Eye (tissue), 1 donor: Measurements from ENCODE around the gene SORCS2.

ENCODE experiments used
- DNase-seq: peaks from one replicate; pipeline ENCODE4 v3.0.0-alpha.2; 2015

Gene SORCS2

DNA sequence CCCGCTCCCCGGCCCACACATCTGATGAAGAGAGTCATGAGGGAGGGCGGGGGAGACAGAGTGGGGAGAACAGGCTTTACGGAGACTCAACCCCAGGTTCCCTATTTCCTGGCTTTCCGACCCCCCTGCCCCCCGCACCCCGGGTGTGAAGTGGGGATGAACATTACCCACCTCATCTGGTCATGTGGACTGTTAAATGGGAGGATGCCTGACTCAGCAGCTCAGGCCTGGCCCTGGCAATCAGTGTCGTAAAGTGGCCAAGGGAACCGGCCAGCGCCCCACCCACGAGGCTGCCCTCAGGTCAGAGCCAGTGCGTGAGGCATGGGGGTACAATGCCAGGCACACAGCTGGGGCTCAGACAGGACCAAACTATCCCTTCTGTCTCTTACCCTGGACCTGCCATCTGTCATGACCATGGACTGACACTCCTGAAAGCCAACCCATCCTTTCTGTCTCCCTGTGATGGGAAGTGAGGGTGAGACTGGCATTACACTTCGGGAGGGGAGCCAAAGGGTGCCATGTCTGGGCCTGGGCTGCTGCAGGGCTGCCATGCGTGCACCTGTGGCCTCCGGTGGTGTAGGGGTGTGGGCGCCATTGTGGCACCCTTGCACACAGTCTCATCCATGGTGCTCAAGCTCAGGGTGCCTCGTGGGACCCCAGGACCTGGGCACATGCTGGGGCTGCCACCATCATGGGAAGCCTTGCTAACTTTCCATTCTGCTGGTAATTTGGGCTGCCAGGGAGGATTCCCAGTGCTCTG lies 348.5 kb downstream of the SORCS2 start:
- no peak for DNase-seq

DNA sequence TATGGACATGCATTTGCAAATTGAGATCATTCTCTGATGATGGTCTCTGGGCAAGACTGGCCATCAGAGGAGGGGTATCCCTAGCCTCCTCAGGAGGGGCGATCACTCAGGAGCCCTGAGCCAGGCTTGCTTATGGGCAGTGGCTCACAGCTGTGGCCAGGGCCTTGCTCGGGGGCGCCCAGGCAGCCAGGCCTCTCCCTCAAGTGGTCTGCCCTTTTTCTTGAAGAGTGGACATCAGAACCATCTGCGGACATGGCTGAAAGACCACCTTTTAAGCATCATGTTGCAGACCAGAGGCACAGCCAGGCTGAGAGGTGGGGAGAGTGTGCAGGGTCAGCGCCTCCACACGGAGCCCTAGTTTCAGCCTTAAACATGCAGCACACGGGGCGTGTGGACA lies 349.1 kb downstream of the SORCS2 start:
- DNase-seq = no peak

DNA sequence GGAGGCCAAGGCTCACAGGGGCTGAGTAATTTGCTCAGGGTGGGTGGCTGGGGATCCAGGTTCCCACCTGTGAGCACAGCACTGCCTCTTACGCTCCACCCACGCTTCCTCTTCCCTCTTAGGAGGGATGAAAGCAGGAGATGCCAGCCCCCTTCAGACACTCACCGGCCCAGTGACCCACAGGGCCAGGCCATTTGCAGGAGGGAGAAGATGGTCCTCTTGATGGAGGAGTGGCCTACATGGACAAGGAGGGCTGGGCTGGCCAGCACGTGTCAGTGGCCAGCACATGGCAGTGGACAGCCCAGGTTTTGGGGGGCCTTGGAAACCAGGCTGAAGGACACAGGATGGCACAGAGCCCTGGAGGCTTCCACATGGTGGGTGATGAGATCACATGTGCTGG lies 350.4 kb downstream of the SORCS2 start:
- DNase-seq = no peak

DNA sequence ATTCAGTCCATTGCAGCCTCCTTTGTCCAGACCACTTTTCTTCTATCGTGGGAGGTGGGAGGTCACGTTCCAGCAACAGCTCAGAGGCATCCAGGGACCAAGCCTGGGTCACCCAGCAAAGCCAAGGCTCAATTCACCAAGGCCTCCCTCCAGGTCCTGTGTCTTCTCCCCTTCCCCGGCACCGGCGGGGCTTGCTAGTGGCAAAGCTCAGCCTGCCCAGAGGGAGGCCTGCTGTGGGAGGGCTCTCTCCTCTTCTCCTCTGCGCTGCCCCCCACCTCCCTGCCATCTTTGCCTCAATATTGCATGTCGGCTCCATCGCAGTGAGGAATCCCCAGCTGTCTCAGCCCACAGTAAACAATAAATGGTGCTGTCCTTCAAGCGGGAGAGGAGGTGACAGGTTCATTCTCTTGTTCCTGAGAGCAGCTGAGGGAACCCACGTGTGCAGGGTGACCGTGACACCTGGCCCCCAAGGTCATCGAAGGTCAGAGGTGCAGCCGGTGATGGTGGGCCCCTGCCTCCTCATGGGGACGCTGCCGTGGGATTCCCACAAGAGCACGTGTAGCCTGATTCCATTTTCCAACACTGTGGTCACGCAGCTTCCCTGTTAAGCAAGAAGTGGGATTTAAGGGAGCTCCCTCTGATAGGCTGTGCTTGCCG lies 353.9 kb downstream of the SORCS2 start:
- peak; percentile 61 for DNase-seq

- peak; percentile 35 for DNase-seq
Measured at GRCh38 chr4:7546809-7547367, 354.6 kb downstream of the SORCS2 start.

DNA sequence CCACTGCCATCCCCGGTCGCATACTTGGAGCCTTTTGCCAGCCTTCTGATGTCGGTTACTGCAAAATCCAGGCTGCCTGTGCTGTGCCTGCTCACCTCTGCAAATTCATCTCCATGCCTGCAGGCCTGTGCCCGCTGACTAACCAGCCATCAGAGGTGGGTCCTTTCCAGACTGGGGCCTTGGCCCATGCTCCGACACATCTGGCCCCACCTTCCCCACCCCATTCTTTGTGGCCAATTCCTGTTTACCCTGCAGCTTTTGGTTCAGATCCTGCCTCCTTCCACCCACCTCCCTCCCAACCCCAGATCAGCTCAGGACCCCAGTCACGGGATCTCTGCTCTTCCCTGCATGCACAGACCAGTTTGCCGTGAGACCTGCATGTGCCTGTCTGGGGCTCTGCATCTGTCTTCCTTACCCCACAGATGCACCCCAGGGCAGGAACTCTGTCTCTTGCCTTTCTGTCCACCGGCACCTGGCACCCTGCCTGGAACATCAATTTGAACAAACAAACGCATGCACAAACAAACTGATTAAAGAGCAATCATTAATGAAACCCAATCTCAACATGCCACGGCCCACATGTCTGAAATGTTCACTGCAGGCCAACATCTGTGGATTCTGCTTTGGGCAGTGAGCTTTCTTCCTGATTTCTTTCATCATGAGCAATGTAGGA lies 355.2 kb downstream of the SORCS2 start:
- DNase-seq = peak; percentile 44

DNA sequence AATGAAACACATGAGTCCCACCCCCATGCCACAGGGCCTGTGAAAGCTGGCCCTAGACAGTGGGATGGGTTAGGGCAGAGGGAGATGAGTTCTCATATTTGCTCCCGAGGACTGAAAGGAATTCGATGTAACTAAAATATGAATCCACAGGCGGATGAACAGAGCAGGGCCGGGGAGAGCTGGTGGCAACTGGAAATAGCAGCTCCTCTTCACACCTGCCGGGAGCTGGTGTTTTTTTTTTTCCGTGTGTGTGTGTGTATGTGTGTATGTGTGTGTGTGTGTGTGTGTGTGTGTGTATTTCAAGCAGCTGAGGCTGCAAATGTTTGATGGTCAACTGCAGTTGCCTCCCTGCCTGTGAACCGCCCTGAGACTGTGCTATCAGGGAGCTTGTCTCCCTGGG lies 357.5 kb downstream of the SORCS2 start:
- no peak for DNase-seq

DNA sequence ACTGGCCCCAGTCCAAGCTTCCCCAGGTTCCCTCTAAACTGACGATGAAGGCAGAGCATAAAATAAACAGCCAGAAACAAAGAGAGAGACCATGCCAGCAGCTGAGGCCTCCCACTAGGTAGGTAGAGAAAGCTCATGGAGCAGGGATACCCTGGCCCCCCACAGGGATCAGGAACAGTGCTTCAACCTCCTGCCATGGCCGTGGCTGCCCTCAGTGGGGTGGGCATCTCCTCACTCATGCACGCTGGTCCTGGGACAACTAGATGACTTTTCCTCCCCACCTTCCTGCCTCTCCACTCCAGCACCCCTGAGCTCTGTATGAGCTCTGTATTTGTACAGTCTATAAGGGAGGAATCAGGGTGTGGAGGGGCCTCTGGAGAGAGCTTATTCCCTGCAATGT lies 360.1 kb downstream of the SORCS2 start:
- no peak for DNase-seq

- DNase-seq = no peak
Measured at GRCh38 chr4:7553280-7553679, 360.9 kb downstream of the SORCS2 start.

DNA sequence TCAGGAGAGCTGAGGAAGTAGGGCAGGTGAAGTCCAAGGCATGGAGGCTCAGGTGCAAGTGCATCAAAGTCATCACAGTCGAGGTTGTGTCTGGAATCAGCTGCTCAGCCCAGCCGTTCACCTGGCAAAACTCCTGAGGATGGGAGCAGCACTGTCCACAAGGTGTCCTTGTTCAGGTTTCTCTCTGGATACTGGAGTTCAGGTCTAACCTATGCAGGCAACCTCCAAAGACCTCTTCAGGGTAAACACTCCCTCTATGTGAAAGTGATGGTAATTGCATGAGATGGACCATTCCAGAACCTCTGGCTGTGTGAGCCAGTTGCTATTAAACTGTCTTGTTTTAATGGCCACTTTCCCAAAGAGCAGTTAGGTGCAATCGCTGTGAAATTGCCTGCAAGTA lies 362.6 kb downstream of the SORCS2 start:
- no peak for DNase-seq

DNA sequence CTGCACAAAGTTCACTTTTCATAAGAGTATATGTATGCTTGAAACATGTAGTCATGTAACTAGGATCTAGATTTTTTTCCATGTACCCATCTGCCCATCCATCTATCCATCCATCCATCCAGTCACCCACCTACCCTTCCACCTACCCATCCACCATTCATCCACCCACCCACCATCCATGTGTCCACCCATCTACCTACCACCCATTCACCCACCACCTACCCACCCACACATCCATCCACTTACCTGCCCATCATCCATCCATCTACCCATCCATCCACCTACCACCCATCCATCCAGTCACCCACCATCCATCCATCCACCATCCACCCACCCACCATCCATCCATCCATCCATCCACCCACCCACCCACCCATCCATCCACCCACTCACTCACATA lies 364.2 kb downstream of the SORCS2 start:
- DNase-seq = no peak

GRCh38 chr4:7557456-7557855 lies 365.1 kb downstream of the SORCS2 start:
- no peak for DNase-seq

DNA sequence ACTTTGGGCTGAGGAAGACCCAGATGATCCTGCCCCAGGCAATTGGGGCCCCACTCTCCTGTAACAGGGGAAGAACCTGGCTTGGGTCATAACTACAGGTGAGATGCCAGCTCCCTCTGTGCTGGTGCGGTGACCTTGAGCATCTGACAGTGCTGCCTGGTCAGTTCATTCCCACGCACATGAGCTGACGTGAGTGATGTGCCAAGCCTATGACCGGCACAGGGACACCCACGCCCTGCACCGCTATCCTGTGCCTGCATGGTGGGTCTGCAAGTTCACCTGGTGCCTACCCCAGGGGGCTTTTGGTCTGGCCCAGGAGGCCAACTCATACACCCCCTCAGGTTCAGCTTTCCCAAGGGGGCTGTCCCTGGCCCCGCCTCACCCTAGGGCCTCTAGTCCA lies 366.1 kb downstream of the SORCS2 start:
- no peak for DNase-seq

DNA sequence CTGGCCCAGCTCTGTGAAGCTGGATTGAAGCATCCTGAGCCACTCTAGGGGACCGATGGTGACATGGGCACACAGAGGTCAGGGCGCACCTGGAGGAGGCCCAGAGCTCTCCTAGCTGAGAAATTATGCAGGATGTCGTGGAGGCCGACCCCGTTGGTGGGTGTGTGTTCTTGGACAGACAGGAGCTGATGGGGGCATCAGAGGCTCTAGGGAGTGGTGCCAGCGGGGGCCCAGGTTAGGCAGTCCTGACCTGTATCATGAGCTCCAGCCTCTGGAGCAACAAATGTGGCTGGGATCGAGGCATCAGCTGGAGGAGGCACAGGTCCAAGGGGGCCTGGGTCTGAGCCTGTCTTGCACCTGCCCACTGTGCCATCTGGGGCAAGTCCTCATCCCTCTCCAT lies 367.0 kb downstream of the SORCS2 start:
- DNase-seq = no peak

DNA sequence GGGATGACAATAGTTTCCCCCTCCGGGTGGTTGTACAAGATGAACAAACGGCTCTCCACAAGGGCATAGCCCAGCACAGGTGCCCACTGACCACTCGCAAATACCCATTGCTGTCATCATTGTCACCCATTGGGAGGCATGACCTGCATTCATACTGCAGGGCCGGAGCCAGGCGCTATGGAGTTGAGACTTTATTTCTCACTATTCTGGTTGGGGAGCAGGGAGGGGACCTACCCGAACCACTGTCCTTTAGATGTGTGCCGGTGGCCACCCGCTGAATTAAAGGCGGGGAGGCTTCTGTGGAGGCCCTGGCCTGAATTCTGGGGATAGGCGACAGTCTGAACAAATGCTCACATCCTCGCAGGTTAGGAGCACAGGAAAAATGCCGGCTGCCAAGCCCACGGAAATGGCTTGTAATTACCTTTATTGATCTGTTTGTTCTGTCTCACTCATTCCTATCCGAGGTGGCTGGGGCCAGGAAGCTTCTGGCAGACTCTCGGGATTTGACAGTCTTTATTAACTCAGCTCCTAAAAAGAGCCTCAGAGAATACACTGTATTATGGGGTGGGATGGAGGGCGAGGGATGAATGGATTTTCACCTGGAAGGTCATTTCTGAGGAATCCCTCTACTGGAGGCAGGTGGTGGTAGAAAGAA lies 367.5 kb downstream of the SORCS2 start:
- DNase-seq = no peak

DNA sequence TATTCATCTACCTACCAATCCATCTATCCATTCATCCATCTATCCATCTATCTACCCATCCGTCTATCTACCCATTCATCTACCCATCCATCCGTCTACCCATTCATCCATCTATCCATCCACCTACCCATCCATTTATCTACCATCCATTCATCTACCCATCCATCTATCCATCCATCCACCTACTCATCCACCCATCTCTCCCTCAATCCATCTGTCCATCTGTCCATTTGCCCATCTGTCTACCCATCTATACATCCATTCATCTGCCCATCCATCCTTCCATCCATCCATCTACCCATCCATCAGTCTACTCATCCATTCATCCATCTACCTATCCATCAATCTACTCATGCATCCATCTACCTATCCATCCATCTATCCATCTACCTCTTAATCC lies 369.2 kb downstream of the SORCS2 start:
- DNase-seq = no peak

DNA sequence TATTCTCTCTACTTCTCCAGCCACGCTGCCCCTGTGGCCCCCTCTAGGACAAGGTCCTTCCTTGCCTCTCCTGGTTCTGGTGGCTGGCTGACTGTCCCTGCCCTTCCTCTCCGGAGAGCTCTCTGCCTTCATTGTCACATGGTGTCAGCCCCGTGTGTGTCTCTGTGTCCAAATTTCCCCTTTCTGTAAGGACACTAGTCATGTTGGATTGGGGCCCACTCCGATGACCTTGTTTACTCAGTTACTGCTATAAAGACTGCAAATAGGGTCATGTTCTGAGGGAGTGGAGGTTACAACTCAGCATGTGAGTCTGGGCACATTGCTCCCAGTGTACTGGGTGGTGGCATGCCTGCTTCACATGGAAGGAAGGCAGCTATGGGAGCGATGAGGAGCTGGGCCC lies 371.9 kb downstream of the SORCS2 start:
- DNase-seq = no peak

DNA sequence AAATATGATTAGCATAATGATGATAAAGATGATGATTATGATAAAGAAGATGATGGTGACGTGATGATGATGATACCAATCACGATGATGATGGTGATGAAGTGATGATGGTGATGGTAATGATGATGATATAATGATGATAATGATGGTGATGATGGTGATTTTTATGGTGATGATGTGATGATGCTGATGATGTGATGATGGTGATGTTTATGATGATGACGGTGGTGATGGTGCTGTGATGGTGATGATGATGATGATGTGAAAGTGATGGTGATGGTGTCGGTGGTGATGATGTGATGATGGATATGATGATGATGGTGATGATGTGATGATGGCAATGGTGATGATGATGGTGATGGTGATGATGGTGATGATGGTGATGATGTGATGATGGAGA lies 373.1 kb downstream of the SORCS2 start:
- DNase-seq = no peak

DNA sequence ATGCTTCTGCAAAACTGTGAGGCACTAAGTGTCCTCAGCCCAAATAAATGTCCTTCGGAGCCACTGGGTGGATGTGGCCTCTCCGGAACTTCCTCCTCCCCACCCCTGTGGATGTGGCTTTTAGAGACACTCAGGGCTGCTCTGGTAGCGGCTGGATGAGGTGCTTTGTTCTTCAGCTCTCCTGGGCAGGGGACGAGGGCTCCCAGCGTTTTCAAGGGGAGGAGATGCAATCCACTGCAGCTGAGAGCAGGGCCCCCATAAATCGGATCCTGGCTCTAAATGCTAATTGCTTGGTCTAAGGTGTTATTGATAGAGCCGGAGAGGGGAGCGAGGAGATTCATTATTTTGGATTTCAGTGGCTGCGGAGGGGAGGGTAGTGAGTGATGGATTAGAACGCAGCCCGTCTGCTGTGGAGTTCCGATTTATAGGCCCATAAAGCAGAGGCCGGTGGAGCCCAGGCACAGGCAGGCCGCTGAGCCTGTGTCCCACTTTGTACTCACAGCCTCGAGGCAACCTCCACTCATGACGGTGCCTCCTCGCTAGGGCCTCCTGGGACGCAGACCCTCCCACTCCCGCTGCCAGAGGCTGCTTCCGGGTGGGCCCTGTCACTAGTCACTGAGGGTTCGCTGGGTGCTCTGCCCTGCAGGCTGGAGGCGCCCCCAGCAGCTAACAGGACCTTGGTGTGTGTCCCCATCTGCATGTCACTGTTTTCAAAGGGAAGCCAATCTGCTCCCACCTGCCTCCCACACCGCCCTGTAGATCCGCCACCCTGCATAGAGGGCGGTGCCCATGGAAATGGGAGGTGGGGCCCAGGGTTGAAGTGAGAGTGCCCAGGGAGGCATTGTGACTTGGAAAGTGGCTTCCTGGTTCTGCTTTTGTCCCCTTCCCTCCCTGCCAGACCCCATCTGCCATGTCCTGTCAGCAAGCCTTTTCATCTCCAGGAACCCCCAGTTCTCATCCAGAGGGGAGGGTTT lies 377.8 kb downstream of the SORCS2 start:
- no peak for DNase-seq

DNA sequence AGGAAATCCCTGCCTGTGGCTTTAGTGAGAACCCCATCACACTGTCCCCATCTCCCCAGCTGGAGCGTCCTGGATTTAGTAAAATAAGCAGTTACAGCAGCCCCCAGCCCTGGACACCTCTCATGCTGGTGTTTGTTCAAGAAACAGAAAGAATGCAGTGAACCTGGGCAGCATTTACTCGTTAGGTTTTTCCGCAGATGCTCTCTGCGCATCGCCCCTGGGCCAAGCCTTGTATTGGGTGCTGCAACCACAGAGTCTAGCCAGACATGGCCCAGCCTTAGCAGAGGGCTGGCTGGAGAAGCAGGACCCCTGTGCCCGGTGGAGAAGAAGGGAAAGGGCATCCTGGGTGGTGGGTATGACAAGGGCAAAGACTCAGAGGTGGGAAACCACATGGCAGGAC lies 378.7 kb downstream of the SORCS2 start:
- DNase-seq = no peak

DNA sequence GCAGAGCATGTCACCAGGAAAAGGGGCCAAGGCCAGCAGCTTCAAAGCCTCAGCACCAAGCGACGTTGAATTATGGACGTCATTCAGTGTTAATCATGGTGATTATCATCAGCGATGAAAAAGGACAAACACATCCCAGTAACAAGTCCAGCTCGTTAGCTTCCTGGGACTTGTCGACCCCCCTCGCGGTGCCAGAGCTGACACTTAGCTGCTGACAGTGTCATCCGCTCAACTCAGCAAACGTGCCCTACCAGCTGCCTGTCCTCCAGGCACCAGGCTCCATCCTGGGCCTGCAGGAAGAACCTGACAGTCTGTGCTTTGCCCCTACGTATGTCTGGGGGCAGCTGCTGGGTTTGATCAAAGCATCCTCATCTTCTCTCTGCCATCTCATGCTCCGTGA lies 379.4 kb downstream of the SORCS2 start:
- peak; percentile 67 for DNase-seq

DNA sequence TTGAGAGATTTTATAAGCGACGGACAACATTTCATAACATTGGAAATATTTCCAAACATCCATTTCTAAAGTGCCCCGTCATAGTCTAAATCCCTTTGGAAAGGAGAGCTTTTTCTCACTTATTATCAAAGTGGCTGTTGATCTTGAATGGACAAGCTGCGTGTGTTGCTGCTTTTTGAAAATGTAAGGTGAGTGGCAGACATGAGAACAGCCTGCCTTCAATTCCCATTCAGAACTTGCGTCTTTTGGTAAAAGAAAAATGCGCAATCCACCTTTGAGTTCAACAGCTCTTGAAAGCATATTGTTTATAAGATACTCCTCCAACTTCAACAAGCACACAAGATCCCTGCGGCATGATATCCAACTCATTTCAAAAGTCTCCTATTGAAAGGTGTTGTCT lies 380.6 kb downstream of the SORCS2 start:
- DNase-seq = no peak
